ENCODE measurements around the gene TBCEL.
"Not testable (repeated sequence)": the region's sequence is repeated elsewhere in the genome, so short reads cannot be mapped to it uniquely, and the experiment has no call there.

TBCEL gene

GRCh38 chr11:121029813-121030445, 6.0 kb downstream of the TBCEL start:
- no peak for DNase-seq

- no peak for DNase-seq
Observed at GRCh38 chr11:121031167-121031566, 7.3 kb downstream of the TBCEL start.

DNA sequence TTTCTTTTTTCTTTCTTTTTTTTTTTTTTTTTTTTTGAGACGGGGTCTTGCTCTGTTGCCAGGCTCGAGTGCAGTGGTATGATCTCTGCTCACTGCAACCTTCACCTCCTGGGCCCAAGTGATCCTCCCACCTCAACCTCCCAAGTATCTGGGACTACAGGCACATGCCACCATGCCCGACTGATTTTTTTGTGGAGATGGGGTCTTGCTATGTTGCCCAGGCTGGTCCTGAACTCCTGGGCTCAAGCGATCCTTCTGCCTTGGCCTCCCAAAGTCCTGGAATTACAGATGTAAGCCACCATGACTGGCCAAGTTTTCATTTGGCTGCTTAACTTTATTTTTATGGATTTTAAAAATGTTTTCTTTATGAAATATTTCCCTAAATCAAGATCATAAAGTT, 7.7 kb downstream of the TBCEL start:
- DNase-seq, result not testable (repeated sequence)

- DNase-seq, result no peak
Observed at GRCh38 chr11:121032546-121032945, 8.6 kb downstream of the TBCEL start.

DNA sequence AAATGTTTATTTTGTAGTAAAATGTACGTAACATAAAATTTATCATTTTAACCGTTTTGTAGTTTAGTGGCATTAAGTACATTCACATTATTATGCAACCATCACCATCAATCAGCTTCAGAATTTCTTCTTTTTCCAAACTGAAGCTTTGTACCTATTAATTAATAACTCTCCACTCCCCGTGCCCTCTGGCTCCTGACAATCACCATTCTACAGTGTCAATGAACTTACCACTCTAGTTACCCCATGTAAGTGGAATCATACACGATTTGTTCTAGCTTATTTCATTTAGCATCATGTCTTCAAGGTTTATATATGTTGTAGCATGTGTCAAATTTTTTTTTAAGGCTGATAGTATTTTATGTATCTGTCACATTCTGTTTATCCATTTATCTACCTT, 9.7 kb downstream of the TBCEL start:
- DNase-seq, result no peak

DNA sequence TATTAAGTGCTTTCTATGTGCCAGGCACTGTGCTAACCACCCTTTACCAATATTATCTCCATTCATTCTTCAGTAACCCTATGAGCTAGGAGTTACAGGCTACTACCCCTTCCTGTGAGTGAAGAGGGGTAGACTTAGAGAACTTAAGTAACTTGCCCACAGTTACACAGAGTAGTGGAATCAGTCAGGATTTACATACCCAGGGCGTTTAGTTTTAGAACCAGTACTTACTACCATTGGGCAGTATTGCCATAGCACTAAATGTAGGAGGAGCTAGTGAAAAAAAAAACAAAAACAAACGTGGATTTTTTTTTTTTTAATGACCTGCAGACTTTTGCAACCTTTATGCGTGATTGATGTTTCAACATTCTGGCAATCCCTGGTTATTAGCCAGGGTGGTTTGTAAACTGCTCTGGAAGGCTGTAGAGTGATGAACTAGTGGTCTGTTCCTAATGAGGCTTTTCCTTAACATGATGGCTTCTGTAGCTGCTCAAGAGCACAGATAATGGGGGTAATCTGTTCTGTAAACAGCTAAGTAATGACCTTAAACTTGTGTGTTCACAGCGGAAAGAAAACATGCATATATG, 11.4 kb downstream of the TBCEL start:
- DNase-seq, result no peak

DNA sequence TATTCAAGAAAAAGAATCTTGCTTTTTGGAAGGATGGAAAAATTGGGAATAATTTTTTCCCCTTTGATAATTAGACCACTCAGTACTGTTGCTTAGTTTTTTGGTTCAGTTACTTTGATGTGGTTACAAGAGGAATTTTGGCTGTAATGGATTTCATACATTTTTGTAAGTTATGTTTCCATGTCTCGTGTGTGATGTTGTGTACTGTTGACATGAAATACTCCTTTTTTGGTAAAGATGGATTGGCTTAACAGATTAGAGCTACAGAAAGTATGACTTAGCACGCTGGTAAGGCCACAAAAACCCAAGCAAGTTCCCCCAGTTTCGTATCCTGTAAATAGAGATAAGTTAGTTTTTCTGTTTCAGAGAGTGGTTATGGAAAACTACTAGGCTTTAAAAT, 11.9 kb downstream of the TBCEL start:
- no peak for DNase-seq

DNA sequence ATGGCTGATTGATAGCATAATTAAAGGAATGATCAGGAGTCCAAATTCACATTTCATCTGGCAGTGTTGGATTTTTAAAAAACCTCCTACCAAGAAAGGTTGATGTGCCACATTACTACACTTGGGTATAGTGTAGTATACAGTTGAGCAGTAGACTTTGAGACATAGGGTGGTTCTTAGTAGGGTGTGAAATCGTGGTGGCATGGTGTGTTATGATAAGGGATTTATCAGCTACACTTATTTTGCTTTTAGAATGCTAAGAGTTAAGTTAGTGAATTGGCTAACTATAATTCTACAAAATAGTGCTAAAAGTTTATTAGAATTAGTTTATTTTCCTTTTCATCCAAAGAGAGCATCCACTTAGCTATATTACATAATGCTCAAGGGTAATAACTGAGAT, 13.1 kb downstream of the TBCEL start:
- DNase-seq, result no peak

- DNase-seq, result no peak
Observed at GRCh38 chr11:121038648-121039409, 14.9 kb downstream of the TBCEL start.

DNA sequence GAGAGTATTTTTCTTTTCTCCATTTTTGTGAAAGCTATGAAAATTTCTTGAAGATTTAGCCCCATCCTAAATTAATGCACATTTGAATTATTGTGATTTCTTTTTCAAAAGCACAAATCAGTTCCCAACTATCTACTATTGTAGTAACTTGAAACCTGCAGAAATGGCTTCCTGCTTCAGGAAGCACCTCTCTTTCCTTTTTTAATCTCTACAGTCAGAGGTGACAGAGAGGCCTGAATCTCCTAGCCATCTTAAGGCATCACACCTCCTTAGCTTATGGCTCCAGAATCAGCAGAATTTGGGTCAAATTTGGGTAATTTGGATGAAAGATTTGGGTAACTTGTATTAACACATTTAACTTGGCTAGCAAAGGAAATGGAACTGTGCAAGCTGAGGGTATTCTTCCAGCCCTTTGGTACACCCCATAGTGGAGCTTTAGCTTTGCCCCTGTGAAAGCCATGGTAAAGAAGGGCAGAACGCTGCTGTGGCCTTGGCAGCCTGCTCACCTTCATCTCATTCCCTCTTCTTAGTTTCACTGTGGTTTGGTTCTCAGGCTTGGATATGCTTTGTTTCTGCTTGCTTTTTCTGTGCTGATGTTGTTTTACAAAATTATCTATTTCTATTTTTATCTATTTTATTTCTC, 16.2 kb downstream of the TBCEL start:
- DNase-seq, result no peak

- no peak for DNase-seq
Observed at GRCh38 chr11:121040614-121041002, 16.7 kb downstream of the TBCEL start.

- DNase-seq, result no peak
Observed at GRCh38 chr11:121041072-121041471, 17.2 kb downstream of the TBCEL start.

GRCh38 chr11:121042296-121042695, 18.4 kb downstream of the TBCEL start:
- DNase-seq, result no peak

DNA sequence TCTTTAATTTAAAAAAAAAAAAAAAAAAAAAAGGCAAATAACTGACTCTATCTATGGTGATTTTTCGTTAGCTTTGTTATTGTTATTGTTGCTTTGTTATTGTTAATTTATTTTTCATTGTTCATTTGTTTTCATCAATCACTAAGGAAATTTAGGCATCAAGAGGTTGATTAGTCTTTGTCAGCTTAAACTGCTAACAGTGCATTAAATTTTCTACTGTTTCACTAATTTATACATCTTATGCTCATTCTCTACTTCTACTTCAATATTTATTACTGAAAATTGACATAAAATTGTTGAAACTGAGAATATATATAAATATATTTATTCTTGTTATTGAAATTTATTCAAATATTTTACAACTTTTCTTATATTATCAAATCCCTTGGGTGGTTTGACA, 24.0 kb downstream of the TBCEL start:
- DNase-seq, result no peak

DNA sequence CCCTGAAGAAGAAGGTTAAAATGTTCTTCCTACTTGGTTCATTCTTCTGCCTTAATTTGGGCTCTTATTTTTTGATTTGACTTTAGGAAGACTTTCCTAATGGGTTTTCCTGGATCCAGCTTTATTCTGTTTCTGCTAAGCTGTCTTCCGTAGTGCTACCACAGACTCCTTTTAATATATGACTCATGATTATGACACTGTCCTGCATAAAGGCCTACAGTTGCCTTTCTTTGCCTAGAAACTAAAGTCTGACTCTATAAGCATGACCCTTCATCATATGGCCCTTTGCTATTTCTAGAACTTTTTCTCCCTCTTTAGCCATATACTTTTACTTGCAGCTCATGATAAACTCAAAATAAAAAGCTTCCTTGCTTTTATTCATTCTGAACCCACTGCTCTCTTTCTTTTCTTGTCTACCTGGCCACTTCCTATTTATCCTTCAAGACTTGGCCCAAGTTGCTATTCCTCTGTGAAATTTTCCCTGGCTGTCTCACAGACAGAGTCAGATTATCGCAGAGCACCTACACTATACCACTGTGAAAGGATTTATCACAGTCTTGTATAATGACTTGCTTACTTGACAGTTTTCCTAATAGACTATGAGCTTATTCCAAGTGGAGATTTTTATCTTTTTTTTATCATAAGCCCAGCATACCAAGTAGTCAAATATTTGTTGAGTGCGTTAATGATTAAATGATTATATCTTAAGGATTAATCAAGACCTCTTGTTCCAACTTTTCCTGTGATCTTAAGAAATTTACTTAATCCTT, 24.7 kb downstream of the TBCEL start:
- DNase-seq, result no peak

DNA sequence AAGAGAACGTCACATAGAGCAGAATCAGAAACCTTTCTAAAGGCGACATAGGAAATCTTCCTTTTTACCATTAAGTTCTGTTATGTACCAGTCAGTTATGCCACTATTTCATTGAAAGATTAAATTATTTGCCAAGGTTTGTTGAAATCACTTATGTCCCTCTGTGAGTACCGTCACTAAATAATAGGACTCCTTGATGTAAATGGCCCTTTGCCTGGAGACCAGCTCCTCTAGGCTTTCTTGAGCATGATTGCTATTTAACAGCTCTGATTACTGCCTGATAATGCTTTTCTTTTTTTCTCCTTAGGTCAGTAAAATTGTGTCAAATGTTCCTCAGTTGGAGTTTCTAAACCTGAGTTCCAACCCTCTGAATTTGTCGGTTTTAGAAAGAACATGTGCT, 29.3 kb downstream of the TBCEL start:
- no peak for DNase-seq

- no peak for DNase-seq
Observed at GRCh38 chr11:121054266-121054665, 30.4 kb downstream of the TBCEL start.

DNA sequence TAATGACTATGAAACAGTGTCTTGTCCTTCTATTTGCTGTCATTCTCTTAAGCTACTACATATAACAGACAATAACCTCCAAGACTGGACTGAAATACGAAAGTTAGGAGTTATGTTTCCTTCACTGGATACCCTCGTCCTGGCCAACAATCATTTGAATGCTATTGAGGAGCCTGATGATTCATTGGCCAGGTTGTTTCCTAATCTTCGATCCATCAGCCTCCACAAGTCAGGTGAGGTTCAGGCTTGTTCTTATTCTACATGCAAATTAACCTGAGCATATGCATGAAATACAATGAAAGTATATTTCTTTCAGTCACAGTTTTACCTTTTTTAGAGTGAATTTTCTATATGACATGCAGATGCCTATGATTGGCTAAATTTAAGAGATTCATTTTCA, 31.2 kb downstream of the TBCEL start:
- DNase-seq, result no peak

- no peak for DNase-seq
Observed at GRCh38 chr11:121057922-121058321, 34.0 kb downstream of the TBCEL start.

DNA sequence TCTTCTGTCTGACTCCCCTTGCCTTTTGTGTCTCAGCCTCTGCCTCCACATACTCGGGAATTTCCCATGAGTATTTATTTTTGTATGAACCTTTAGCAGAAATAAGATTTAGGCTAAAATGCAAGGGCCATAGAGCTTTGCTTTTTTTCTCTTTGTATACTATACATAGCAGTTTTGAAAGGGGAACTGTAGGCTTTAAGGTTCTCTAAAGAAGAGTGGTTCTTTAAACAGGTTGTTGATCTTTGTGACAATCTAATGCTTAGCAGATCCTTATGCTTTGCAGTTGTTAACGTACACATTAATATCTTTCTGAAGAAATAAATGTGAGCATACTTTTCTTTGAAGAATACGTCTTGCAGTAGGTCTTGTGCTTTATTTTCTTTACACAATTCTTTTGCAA, 35.0 kb downstream of the TBCEL start:
- no peak for DNase-seq

- DNase-seq, result no peak
Observed at GRCh38 chr11:121059605-121060004, 35.7 kb downstream of the TBCEL start.

DNA sequence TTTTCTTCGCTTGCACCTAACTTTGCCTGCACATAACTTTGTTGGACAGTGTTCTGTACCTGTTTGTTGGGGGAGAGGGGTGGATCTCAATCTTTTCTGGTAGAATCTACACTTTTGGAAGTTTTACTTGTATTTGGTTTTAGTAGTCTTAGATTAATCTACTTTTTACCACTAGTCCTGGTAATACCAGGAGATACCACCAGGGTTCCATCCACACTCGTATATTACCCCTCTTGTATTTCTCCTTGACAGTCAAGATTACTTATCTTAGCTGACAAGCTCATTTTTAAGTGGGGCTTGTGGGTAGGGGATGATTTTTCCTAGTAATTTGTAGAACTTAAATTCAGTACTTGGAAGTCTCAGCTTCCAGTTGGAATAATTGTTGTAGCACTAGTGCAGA, 39.8 kb downstream of the TBCEL start:
- no peak for DNase-seq

DNA sequence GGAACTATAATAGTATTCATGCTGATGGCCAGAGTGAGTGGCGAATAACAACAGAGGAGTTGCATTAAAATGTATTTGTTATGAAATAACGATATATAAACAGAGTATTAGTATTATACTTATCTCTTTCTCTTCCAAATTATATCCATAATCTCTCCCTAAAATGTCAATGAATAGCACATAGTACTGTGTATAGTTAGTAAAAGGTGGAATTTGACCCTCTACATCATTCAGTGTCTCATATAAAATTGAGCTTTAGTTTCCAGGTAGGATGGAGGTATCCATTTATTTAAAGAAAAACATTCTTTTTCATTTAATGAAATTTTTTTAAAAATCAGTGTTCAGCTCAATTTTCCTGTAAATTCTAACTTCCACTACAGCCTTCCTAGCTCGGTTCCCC, 42.7 kb downstream of the TBCEL start:
- DNase-seq, result no peak
